ENCODE results near the gene MED31. TPM values are rescaled to one million over a fixed set of nuclear protein-coding genes. Genes with fewer than 3 reads are reported as not detected.

The MED31 gene
- polyA plus RNA-seq, 1 experiment: 24.6 TPM

- no peak for DNase-seq (ENCODE audit: low read depth, low spot score)
- Histone ChIP-seq H3K4me3 (ENCODE audit: low read depth, low read length) (no peak overlapping the region), H3K27me3 (ENCODE audit: control insufficient read depth, insufficient read depth, low read length) (no peaks in the 10 kb centered on the region), H3K27ac (ENCODE audit: low read depth, low read length) (no peak overlapping the region), H3K9me3 (ENCODE audit: control insufficient read depth, insufficient read depth, low read length) (no peaks in the 10 kb centered on the region)
- CTCF ChIA-PET: interaction anchor here (0.5 to 1.4 kb wide), 2 partner anchors 132 to 1016 kb away, joined by 4 to 5 read pairs; no protein-coding TSS in a partner anchor
- POLR2A ChIA-PET: no interaction called here
- TF ChIP-seq CTCF (IDR thresholded peaks at IDR 0.05; ENCODE audit: low read depth, low read length): no peak
These were observed 46.3 kb downstream of the MED31 start for GRCh38 chr17:6605142-6605541.

GRCh38 chr17:6603744-6604325 is 47.6 kb downstream of the MED31 start:
- Histone ChIP-seq H3K27ac (ENCODE audit: low read depth, low read length) (no peak overlapping the region), H3K4me3 (ENCODE audit: low read depth, low read length) (no peak overlapping the region), H3K9me3 (ENCODE audit: control insufficient read depth, insufficient read depth, low read length) (no peaks in the 10 kb centered on the region), H3K27me3 (ENCODE audit: control insufficient read depth, insufficient read depth, low read length) (no peaks in the 10 kb centered on the region)
- TF ChIP-seq CTCF (IDR thresholded peaks at IDR 0.05; ENCODE audit: low read depth, low read length): no peak
- DNase-seq (ENCODE audit: low read depth, low spot score): no peak
- POLR2A ChIA-PET: no interaction called here
- CTCF ChIA-PET: no interaction called here

GRCh38 chr17:6602141-6602540 is 49.3 kb downstream of the MED31 start:
- TF ChIP-seq CTCF (IDR thresholded peaks at IDR 0.05; ENCODE audit: low read depth, low read length): no peak
- no peak overlapping the region for H3K4me3 ChIP-seq (ENCODE audit: low read depth, low read length)
- DNase-seq (ENCODE audit: low read depth, low spot score): no peak
- H3K27me3 ChIP-seq (ENCODE audit: control insufficient read depth, insufficient read depth, low read length): no peaks in the 10 kb centered on the region
- no peaks in the 10 kb centered on the region for H3K9me3 ChIP-seq (ENCODE audit: control insufficient read depth, insufficient read depth, low read length)
- CTCF ChIA-PET: no interaction called here
- POLR2A ChIA-PET: interaction anchor here (0.8 kb wide), 1 partner anchor 10 kb away, joined by 4 read pairs; no protein-coding TSS in a partner anchor
- H3K27ac ChIP-seq (ENCODE audit: low read depth, low read length): no peak overlapping the region

GRCh38 chr17:6599364-6599763 is 52.0 kb downstream of the MED31 start:
- DNase-seq (ENCODE audit: low read depth, low spot score): no peak
- ChIA-PET POLR2A (no interaction called here), CTCF (interaction anchor here (0.9 to 1.5 kb wide), 3 partner anchors 20 to 126 kb away, joined by 3 to 4 read pairs (median 3); no protein-coding TSS in a partner anchor)
- Histone ChIP-seq H3K4me3 (ENCODE audit: low read depth, low read length) (no peak overlapping the region), H3K27me3 (ENCODE audit: control insufficient read depth, insufficient read depth, low read length) (no peaks in the 10 kb centered on the region), H3K27ac (ENCODE audit: low read depth, low read length) (no peak overlapping the region), H3K9me3 (ENCODE audit: control insufficient read depth, insufficient read depth, low read length) (no peaks in the 10 kb centered on the region)
- no peak for TF ChIP-seq CTCF (IDR thresholded peaks at IDR 0.05; ENCODE audit: low read depth, low read length)

GRCh38 chr17:6597727-6598126 is 53.7 kb downstream of the MED31 start:
- CTCF ChIA-PET: interaction anchor here (1.4 kb wide), 1 partner anchor 124 kb away, joined by 3 read pairs; no protein-coding TSS in a partner anchor
- DNase-seq (ENCODE audit: low read depth, low spot score): no peak
- no peak for TF ChIP-seq CTCF (IDR thresholded peaks at IDR 0.05; ENCODE audit: low read depth, low read length)
- Histone ChIP-seq H3K27ac (ENCODE audit: low read depth, low read length) (no peak overlapping the region), H3K27me3 (ENCODE audit: control insufficient read depth, insufficient read depth, low read length) (no peaks in the 10 kb centered on the region), H3K4me3 (ENCODE audit: low read depth, low read length) (no peak overlapping the region), H3K9me3 (ENCODE audit: control insufficient read depth, insufficient read depth, low read length) (no peaks in the 10 kb centered on the region)
- POLR2A ChIA-PET: no interaction called here
